Loucy (cell line): ENCODE data around the gene FSIP2.

Experiments used
- H2AFZ ChIP-seq: fragments of 200-600 bp; sonication (generic); 2 replicates; pipeline ENCODE4 v1.6.0; 2016; ENCODE audit warnings: antibody characterized with exemption, mild to moderate bottlenecking, low read length, moderate library complexity
- H3F3A ChIP-seq: fragments of 200-600 bp; 2 replicates; pipeline ENCODE4 v1.6.0; 2016; ENCODE audit warnings: antibody characterized with exemption, low read depth, mild to moderate bottlenecking
- H3K27me3 ChIP-seq: fragments of 200-600 bp; sonication (generic); 2 replicates; pipeline ENCODE4 v1.6.1; 2014; ENCODE audit warnings: low read length, mild to moderate bottlenecking; ENCODE audit not compliant: insufficient read depth, poor library complexity, severe bottlenecking
- H3K36me3 ChIP-seq: fragments of 200-600 bp; sonication (generic); 2 replicates; pipeline ENCODE4 v1.6.1; 2016; ENCODE audit warnings: low read length; ENCODE audit not compliant: insufficient read depth
- H3K4me1 ChIP-seq: fragments of 200-600 bp; sonication (generic); 2 replicates; pipeline ENCODE4 v1.5.1; 2014; ENCODE audit warnings: low read length, mild to moderate bottlenecking; ENCODE audit not compliant: insufficient read depth, poor library complexity, severe bottlenecking
- H3K4me2 ChIP-seq: fragments of 200-600 bp; sonication (generic); 2 replicates; pipeline ENCODE4 v1.6.0; 2014; ENCODE audit warnings: antibody characterized with exemption, low read length, low read depth, mild to moderate bottlenecking; ENCODE audit not compliant: poor library complexity, severe bottlenecking
- H3K4me3 ChIP-seq: fragments of 200-600 bp; sonication (generic); 2 replicates; pipeline ENCODE4 v1.5.1; 2014; ENCODE audit warnings: low read length, mild to moderate bottlenecking, mixed read lengths; ENCODE audit not compliant: poor library complexity, severe bottlenecking
- H3K79me2 ChIP-seq: fragments of 200-600 bp; sonication (generic); 2 replicates; pipeline ENCODE4 v1.6.1; 2014; ENCODE audit warnings: low read length; ENCODE audit not compliant: insufficient read depth
- H3K9ac ChIP-seq: fragments of 200-600 bp; sonication (generic); 2 replicates; pipeline ENCODE4 v1.6.0; 2014; ENCODE audit warnings: mild to moderate bottlenecking, low read depth, low read length, moderate library complexity; ENCODE audit not compliant: poor library complexity, severe bottlenecking
- H3K9me2 ChIP-seq: fragments of 200-600 bp; sonication (generic); replicated peaks from 2 replicates; pipeline ENCODE4 v1.6.1; 2016; ENCODE audit warnings: low read depth, low read length, mixed read lengths
- H3K9me3 ChIP-seq: fragments of 200-600 bp; sonication (generic); 2 replicates; pipeline ENCODE4 v1.6.1; 2014; ENCODE audit warnings: mild to moderate bottlenecking, antibody characterized with exemption, low read length, low read depth; ENCODE audit not compliant: insufficient read depth
- H4K20me1 ChIP-seq: fragments of 200-600 bp; sonication (generic); 2 replicates; pipeline ENCODE4 v1.6.0; 2014; ENCODE audit warnings: antibody characterized with exemption, low read length, mild to moderate bottlenecking; ENCODE audit not compliant: insufficient read depth, poor library complexity, severe bottlenecking
- EZH2phosphoT487 ChIP-seq: fragments of 200-600 bp; IDR thresholded peaks from 2 replicates; pipeline ENCODE4 v1.6.1; 2018; ENCODE audit warnings: antibody characterized with exemption, mild to moderate bottlenecking, moderate library complexity, borderline replicate concordance
- TF ChIP-seq, protein P1 (sequence below): fragments of 200-600 bp; sonication (generic); conservative IDR thresholded peaks from 2 replicates; pipeline ENCODE4 v1.5.1; 2014; ENCODE audit warnings: mild to moderate bottlenecking, antibody characterized with exemption, low read length

FSIP2 gene, protein sequence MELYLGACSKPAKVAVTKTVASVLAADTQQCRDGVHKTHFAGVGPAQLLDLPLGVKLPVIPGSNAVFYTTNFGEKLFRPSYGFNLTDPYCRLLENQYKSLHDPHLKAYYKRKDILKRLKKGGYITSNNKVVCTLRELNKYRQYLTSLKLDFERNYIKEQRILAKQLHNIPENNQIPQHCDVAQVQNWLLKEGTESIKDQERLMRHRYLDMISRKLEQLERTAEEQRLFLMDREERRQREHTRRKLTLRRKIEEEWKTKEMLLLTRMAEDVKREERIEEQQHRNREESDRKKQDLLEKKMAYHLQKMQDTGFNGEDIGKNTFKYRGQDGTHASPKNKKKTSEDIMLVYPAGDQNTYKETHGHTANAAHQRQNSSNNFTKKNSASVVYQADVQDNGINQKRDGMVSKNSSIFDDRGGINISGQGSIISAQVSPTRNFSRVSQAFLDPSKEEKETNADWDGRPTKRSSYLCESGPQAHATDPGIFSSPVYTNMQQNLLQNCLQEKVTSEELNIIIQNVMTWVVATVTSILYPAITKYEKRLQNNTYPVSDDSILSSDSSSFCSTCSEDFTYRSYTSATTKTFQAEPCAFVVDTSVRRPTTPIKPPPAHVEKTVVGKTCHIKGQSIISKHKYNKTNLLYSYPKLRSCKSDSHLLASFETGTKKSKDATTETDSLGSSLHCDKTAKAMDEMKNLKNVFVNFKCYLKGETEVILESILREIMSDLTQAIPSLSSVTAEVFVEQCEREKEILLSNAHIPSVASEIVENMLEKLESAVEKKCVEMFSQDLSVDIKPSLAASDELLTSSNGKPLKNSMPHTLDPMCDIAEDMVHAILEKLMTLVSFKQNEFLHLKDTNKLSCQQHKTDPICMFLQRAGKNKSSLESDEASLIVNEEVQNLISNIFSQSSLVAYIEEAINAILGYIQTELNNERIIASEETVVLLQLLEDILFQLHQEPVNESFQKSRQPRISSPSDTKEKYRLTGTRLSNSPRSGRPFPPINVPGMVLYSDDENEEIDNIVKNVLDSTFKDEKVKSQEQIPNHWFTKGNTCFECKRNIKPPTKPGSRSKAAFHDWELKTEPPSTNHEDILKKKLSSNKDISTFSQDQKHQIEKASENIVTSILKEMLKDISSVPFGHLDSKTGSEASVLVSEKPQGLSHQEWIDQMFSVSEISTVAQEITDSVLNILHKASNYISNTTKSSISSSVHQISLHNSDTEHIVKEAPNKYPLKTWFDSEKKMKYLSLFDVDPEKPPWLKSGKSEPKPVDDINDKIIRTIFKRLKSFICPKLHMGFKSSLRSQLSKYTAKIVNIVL (N-terminal part only)

DNA sequence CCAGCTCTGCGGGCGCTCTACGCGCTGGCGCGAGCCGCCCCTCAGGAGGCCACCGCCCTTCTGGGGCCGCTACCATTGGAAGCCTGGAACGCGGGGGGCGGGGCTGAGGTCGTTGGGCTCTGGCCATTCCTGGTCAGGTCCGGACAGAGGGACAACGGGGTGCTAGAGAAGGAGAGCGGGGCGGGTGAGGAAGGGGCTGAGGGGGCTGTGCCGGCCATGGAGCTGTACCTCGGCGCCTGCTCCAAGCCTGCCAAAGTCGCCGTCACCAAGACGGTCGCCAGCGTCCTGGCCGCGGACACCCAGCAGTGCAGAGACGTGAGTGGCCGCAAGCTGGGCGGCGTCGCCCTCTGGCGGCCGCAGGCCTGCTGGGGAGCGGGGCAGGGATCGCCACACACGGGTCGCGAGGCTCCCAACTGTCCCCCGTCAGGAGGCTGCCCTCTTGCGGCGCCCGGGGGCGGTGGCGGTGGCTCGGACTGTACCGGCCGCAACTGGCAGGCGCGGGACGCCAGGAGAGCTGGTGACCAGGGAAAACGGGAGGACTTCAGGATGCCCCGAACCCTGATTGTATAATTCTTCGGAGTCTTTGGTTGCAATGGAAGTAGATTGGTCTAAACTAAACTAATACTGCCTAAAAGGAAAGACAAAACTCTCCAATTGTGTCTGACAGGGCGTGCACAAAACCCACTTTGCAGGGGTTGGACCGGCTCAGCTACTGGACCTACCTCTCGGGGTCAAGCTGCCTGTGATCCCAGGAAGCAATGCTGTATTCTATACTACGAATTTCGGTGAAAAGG is at the start of gene FSIP2:
FSIP2 (plus strand) TSS at position 126 of the 794 bp plus-strand sequence; CDS start at position 217, 91 bp downstream.
- Histone ChIP-seq H3K4me2 (no peak within 1 kb of the TSS), H4K20me1 (no peaks in the 10 kb centered on the region), H3K9ac (no peak within 1 kb of the TSS), H3K36me3 (no peaks in the 10 kb centered on the region), H3K9me2 (no peaks in the 10 kb centered on the region), H3K27me3 (no peaks in the 10 kb centered on the region), H2AFZ (no peak within 1 kb of the TSS), H3K9me3 (no peaks in the 10 kb centered on the region), H3K4me1 (no peaks in the 10 kb centered on the region), H3K4me3 (no peak within 1 kb of the TSS), H3K79me2 (no peaks in the 10 kb centered on the region), H3F3A (no peaks in the 10 kb centered on the region)
- TF ChIP-seq, protein P1, sequence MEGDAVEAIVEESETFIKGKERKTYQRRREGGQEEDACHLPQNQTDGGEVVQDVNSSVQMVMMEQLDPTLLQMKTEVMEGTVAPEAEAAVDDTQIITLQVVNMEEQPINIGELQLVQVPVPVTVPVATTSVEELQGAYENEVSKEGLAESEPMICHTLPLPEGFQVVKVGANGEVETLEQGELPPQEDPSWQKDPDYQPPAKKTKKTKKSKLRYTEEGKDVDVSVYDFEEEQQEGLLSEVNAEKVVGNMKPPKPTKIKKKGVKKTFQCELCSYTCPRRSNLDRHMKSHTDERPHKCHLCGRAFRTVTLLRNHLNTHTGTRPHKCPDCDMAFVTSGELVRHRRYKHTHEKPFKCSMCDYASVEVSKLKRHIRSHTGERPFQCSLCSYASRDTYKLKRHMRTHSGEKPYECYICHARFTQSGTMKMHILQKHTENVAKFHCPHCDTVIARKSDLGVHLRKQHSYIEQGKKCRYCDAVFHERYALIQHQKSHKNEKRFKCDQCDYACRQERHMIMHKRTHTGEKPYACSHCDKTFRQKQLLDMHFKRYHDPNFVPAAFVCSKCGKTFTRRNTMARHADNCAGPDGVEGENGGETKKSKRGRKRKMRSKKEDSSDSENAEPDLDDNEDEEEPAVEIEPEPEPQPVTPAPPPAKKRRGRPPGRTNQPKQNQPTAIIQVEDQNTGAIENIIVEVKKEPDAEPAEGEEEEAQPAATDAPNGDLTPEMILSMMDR = no peak
- TF ChIP-seq EZH2phosphoT487 = no peak

DNA sequence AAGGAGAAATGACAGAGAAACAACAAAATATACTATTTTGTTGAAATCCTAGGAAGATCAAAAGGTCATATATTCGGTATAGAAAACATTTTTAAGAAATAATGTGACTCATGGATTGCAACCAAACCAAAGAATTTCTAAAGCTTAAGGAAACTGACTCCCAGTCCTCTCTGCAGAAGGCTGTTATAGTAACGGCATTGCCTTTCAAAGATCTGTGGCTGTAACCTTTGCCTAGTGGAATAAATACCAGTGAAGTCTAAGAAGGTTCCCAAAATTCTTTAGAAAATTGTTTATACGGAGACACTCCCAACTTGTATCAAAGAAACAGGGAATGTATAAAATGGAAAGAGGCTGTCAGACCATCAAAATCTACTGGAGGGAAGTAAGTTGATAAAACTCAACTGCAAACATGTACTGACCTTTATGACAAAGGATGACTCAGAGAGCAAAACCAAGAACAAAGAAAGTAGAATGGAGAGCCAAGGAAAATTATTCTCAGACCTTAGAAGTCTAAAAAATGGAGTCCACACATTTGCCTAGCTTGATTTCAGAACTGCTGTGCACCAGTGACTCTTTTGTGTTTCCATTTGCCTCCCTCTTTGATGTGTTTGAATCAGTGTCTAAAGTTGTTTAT is 48.6 kb upstream of the FSIP2 start:
- H4K20me1 ChIP-seq = no peaks in the 10 kb centered on the region
- H3K36me3 ChIP-seq = no peaks in the 10 kb centered on the region
- peaks cover 3% of the 10 kb centered on the region; the same call in 1 of the 2 replicates for H3K9me3 ChIP-seq
- H3K4me3 ChIP-seq = no peak overlapping the region
- H3K4me2 ChIP-seq = no peak overlapping the region
- no peaks in the 10 kb centered on the region for H3F3A ChIP-seq
- no peak overlapping the region for H3K9ac ChIP-seq
- TF ChIP-seq EZH2phosphoT487 = no peak
- TF ChIP-seq, protein P1 = no peak
- H3K27me3 ChIP-seq = no peaks in the 10 kb centered on the region
- H3K4me1 ChIP-seq = no peaks in the 10 kb centered on the region
- no peak overlapping the region for H2AFZ ChIP-seq
- H3K79me2 ChIP-seq = no peaks in the 10 kb centered on the region
- H3K9me2 ChIP-seq = no peaks in the 10 kb centered on the region
